ENCODE measurements around the gene MPL.
A peak's percentile ranks its signal among the peaks of the same experiment; 100 is the strongest.

The MPL gene

DNA sequence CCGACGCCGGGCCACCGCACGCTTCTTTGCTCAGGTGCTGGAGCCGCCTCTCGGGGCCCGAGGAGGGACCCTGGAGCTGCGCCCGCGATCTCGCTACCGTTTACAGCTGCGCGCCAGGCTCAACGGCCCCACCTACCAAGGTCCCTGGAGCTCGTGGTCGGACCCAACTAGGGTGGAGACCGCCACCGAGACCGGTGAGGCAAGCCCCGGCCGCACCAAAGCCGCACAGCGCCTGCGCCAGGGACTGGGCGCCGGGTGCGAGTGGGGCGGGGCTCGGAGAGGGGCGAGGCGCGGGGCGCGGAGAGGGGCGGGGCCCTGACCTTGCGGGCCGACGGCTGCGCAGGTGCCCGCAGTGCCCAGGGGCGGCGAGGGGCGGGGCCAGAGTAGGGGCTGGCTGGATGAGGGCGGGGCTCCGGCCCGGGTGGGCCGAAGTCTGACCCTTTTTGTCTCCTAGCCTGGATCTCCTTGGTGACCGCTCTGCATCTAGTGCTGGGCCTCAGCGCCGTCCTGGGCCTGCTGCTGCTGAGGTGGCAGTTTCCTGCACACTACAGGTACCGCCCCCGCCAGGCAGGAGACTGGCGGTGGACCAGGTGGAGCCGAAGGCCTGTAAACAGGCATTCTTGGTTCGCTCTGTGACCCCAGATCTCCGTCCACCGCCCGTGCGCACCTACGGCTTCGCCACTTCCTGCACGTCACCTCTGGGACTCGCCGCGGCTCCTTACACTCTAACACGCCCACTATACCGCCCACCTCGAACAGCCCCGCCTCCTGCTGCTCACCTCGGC, 11.4 kb downstream of the MPL start:
- no peaks in the 10 kb centered on the region for H3K27me3 ChIP-seq (ENCODE audit: control insufficient read depth, insufficient read depth, low read length)
- peak overlapping the region; percentile 56 for H3K4me3 ChIP-seq (ENCODE audit: low read depth, low read length)
- H3K79me2 ChIP-seq: no peaks in the 10 kb centered on the region
- H3K36me3 ChIP-seq (ENCODE audit: control insufficient read depth, insufficient read depth, low read length): no peaks in the 10 kb centered on the region
- no peak overlapping the region for H3K9ac ChIP-seq
- no peak for TF ChIP-seq CTCF (IDR thresholded peaks at IDR 0.05)
- H3K4me1 ChIP-seq: peaks cover 3% of the 10 kb centered on the region
- peak overlapping the region; percentile 96 for H3K27ac ChIP-seq
- no peaks in the 10 kb centered on the region for H3K9me3 ChIP-seq (ENCODE audit: control insufficient read depth, low read length)
- H2AFZ ChIP-seq: peak overlapping the region; percentile 94
- H3K4me2 ChIP-seq (ENCODE audit: low read length): peak overlapping the region; percentile 90

- H3K9me3 ChIP-seq (ENCODE audit: control insufficient read depth, low read length): no peaks in the 10 kb centered on the region
- no peak overlapping the region for H3K9ac ChIP-seq
- H3K4me3 ChIP-seq (ENCODE audit: low read depth, low read length): peak overlapping the region; percentile 56
- peak overlapping the region; percentile 94 for H2AFZ ChIP-seq
- no peaks in the 10 kb centered on the region for H3K27me3 ChIP-seq (ENCODE audit: control insufficient read depth, insufficient read depth, low read length)
- H3K79me2 ChIP-seq: no peaks in the 10 kb centered on the region
- H3K36me3 ChIP-seq (ENCODE audit: control insufficient read depth, insufficient read depth, low read length): no peaks in the 10 kb centered on the region
- peak overlapping the region; percentile 90 for H3K4me2 ChIP-seq (ENCODE audit: low read length)
- no peak for TF ChIP-seq CTCF (IDR thresholded peaks at IDR 0.05)
- peaks cover 3% of the 10 kb centered on the region for H3K4me1 ChIP-seq
- peak overlapping the region; percentile 96 for H3K27ac ChIP-seq
These were observed 12.1 kb downstream of the MPL start for GRCh38 chr1:43349594-43350306.

DNA sequence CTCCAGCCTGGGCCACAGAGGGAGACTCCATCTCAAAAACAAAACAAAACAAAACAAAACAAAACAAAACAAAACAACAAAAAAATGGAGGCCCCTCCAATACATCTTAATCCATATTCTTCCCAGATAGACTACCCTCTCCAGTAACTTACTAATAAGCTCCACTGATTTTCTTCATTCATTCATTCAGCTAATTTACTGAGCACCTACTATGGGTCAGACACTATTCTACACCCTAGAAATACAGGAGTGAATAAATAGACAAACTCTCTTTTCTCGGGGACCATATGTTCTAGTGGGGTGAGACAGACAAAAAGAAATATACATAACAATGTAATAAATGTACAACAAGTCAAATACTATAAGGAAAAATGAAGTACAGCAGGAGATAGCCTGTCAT, 13.4 kb downstream of the MPL start:
- Histone ChIP-seq H3K27ac (no peak overlapping the region), H3K36me3 (ENCODE audit: control insufficient read depth, insufficient read depth, low read length) (no peaks in the 10 kb centered on the region), H3K4me1 (no peaks in the 10 kb centered on the region), H3K9ac (no peak overlapping the region), H3K4me2 (ENCODE audit: low read length) (no peak overlapping the region), H2AFZ (no peak overlapping the region), H3K79me2 (no peaks in the 10 kb centered on the region), H3K9me3 (ENCODE audit: control insufficient read depth, low read length) (no peaks in the 10 kb centered on the region), H3K4me3 (ENCODE audit: low read depth, low read length) (no peak overlapping the region), H3K27me3 (ENCODE audit: control insufficient read depth, insufficient read depth, low read length) (no peaks in the 10 kb centered on the region)
- no peak for TF ChIP-seq CTCF (IDR thresholded peaks at IDR 0.05)

DNA sequence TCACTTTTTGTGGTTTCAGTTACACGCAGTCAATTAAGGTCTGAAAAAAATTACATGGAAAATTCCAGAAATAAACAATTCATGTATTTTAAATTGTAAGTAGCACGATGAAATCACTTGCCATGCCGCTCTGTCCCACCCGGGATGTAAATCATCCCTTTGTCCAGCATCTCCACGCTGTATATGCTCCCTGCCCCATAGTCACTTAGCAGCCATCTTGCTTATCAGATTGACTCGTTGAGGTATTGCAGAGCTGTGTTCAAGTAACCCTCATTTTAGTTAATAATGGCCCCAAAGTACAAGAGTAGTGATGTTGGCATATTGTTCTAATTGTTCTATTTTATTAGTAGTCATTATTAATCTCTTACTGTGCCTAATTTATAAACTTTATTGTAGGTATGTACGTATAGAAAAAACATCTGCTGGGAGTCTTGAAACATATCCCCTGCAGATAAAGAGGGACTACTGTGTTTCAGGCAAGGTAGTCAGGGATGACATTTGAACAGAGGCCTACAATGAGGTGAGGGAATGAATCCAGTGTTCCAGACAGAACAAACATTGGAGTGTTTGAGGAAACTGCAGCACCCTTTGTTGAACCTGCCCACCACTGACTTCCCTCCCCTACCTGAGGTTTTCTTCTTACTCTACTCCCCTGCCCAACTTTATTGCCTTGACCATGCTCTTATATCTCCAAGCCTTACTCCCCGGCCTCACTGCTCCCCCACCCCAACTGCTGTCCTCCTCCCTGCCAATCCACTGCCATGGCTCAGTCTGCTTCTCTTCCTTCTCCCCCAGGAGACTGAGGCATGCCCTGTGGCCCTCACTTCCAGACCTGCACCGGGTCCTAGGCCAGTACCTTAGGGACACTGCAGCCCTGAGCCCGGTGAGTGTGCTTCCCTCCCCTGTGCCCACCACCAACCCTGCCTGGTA, 14.1 kb downstream of the MPL start:
- H3K9me3 ChIP-seq (ENCODE audit: control insufficient read depth, low read length): no peaks in the 10 kb centered on the region
- no peak overlapping the region for H3K4me2 ChIP-seq (ENCODE audit: low read length)
- no peak overlapping the region for H3K4me3 ChIP-seq (ENCODE audit: low read depth, low read length)
- no peak overlapping the region for H3K27ac ChIP-seq
- H3K36me3 ChIP-seq (ENCODE audit: control insufficient read depth, insufficient read depth, low read length): no peaks in the 10 kb centered on the region
- H3K27me3 ChIP-seq (ENCODE audit: control insufficient read depth, insufficient read depth, low read length): no peaks in the 10 kb centered on the region
- H3K79me2 ChIP-seq: no peaks in the 10 kb centered on the region
- no peak overlapping the region for H2AFZ ChIP-seq
- no peaks in the 10 kb centered on the region for H3K4me1 ChIP-seq
- no peak overlapping the region for H3K9ac ChIP-seq
- no peak for TF ChIP-seq CTCF (IDR thresholded peaks at IDR 0.05)
